ENCODE measurements around the gene SUN1.
A peak's percentile ranks its signal among the peaks of the same experiment; 100 is the strongest.
"Not testable (repeated sequence)": the region's sequence is repeated elsewhere in the genome, so short reads cannot be mapped to it uniquely, and the experiment has no call there.

SUN1 gene

DNA sequence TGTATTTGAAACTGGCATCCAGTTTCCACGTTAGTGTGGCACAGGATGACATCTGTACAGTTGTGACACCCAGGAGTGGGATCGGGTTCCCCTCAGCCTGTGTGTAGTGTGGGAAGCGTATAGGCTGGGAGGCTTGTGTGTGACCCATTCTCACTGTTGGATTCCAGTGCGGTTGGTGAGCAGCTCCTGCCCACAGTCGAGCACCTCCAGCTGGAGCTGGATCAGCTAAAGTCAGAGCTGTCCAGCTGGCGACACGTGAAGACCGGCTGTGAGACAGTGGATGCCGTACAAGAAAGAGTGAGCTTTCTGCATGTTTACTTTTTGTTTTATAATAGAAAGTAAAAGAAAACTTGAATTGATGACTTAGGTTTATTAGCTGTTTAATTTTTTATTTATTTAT is 25.4 kb downstream of the SUN1 start:
- DNase-seq (ENCODE audit: low read depth) = no peak

DNA sequence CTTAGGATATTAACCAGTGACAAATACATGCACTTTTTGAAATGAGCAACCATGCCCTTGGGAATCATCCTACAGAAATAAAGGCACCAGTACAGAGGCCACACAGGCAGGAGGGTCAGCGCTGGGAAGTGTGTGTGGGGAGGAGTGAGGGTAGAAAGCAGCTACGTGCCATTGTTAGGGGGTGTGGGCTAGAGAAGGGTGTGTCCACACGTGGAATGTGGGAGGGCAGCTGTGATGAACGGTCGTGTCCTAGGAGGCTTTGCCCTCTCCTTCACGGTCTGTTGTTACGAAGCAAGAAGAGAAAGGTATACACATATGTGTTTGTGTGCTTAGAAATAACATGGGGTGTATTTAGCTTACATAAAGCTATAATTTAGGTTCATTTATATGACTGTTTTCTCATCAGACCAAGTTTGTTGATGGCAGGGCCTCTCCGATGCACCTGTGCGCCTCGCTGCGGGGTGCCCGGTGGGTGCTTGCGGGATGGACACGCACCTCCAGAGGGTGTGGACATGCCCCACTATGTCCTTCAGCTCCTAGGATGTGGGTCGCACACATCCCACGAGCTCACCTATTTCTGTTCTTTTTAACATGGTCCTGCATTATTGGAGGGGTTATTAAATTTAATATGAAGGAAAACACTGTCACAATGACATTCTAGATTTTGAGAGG is 27.2 kb downstream of the SUN1 start:
- no peak for DNase-seq (ENCODE audit: low read depth)

DNA sequence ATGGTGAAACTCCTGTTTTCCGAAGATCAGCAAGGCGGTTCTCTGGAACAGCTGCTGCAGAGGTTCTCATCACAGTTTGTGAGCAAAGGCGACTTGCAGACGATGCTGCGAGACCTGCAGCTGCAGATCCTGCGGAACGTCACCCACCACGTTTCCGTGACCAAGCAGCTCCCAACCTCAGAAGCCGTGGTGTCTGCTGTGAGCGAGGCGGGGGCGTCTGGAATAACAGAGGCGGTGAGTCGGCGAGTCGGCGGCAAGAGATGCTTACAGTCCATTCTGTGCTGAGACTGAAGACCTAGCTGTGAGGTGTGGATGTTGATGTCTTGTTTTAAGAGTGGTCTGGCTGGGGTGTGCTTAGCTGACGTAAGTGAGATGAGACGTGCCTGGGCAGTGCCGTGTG is 27.9 kb downstream of the SUN1 start:
- no peak for DNase-seq (ENCODE audit: low read depth)

DNA sequence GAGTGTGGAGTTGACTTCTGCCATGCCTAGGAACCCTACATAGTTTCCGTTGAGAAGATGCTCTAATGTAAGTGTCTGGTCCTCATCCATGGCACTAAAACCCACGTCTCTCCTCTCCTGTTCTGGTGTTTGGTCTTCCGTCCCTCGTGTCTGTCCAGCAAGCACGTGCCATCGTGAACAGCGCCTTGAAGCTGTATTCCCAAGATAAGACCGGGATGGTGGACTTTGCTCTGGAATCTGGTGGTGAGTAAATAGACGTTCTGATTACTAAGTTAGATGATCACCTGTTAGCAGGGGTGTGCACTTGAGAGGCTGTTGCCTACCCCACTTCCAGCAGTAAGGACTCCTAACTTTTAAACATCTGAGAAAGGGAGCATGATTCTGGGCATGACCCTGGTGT is 28.9 kb downstream of the SUN1 start:
- DNase-seq (ENCODE audit: low read depth) = no peak

DNA sequence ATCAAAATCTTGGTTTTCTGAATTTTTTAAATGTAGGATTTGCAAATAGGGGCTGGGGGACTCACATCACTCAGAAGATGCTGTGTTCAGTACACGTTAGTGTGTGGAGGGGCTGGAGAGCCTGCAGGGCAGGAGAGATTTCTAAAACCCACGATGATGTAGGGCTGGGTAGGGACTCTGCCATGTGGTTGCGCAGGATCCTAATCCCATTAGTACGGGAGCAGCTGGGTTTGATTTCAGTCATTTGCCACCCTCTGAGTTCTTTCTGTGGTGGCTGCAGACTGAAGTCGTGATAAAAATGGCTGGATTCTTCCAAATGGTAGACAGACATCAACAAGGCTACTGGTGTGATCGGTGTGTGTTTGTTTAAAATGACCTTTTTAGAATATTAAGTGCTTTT is 29.9 kb downstream of the SUN1 start:
- no peak for DNase-seq (ENCODE audit: low read depth)

DNA sequence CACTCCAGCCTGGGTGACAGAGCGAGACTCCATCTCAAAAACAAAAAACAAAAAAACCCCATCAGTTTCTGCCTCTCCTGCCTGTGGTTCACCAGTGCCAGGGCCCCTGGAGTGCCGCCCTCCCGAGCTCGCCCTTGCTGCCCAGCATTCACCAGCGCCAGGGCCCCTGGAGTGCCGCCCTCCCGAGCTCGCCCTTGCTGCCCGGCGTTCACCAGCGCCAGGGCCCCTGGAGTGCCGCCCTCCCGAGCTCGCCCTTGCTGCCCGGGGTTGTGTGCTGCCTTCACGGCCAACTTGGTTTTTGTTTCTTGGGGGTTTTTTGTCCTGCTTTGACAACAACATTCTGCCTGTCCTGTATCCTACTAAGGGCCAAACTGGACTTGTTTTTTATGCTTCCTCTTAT is 30.8 kb downstream of the SUN1 start:
- DNase-seq (ENCODE audit: low read depth) = no peak

DNA sequence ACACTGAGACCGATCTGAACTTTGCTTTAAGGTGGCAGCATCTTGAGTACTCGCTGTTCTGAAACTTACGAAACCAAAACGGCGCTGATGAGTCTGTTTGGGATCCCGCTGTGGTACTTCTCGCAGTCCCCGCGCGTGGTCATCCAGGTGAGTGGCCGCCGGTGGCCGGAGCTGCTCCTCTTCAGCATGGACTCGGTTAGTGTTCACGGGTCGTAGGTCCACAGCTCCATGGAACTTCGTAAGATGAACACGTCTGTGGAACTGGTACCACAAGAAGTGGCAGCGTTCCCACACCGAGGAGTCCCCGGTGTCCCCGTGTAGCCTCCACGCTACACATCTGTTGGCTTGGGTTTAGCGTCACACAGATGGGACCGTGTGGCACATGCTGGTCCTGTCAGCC is 33.6 kb downstream of the SUN1 start:
- no peak for DNase-seq (ENCODE audit: low read depth)

DNA sequence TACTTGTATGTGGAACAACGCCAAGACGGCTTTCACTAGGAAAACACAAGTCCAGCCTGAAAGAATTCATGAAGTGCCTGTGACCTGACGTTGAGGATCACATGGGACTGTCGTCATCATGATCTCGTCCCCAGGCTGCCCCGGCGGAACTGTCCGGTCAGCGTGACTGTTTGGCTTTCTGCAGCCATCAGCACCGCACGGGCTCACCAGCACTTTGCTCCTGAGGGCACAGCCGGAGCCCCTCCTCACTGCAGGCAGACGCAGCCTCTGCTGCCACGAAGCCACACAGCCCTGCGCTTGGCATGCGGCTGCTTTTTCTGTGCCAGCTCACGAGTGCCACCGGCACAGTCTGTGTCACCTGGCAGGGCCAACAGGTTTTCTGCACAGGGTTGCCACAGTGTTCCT is 34.7 kb downstream of the SUN1 start:
- DNase-seq (ENCODE audit: low read depth) = no peak

DNA sequence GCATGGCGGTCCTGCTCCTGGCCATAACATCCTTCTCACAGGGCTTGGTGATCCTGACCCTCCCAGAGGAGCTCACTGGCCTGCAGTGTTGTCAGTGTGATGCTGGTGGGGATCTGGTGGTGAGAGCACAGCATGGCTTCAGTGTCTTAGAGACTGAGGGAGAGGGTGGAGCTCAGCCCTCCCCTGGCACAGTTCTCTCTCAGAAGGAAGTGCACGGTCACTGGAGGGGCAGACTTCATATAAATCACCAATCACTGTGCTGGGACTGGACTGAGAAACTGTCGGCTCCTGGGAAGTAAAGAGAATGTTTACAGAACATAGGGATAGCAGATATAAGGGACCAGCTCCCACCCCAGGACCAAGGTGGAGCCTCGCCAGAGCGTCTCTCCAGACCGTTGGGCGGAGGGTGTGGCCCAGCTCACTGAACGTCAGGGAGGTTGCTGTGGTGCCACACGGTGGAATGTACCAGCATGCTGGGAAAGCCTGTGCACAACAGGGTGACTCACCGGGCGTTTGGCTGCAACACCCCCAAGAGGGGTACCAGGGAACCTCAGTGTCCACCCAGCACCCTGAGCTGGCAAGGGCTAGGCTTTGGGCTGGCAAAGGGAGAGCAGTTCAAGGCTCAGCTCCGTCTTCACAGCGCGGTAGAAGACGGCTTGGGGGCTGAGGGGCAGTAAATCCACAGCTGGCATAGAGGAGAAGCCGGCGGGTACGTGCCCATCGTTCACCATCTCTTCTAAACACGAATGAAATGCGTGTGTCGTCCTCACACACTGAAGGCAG is 35.3 kb downstream of the SUN1 start:
- no peak for DNase-seq (ENCODE audit: low read depth)

DNA sequence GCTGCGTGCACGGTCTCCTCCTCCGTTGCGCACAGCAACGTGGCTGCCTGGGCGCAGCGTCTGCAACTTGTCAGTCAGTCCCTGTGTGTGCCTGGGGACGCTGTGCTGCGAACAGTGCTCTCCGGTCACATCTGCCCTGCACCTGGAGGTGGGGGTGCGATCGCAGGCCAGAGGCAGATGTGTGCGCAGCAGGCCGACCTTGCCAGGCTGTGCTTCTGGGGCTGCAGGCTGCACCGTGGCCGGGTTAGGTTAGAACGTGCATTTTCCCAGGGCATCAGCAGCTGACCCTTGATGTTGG is 35.9 kb downstream of the SUN1 start:
- DNase-seq (ENCODE audit: low read depth) = no peak

DNA sequence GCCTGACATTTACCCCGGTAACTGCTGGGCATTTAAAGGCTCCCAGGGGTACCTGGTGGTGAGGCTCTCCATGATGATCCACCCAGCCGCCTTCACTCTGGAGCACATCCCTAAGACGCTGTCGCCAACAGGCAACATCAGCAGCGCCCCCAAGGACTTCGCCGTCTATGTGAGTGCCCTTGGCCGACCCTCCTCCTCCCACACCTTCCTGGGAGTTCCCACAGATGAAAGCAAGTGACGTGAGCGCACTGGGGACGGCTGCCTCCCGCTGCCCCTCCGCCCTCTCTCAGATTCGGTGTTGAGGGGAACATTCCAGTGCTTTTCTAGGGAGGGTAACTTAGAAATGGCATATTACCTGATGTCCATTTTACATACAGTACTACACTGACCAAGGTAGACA is 37.1 kb downstream of the SUN1 start:
- no peak for DNase-seq (ENCODE audit: low read depth)

DNA sequence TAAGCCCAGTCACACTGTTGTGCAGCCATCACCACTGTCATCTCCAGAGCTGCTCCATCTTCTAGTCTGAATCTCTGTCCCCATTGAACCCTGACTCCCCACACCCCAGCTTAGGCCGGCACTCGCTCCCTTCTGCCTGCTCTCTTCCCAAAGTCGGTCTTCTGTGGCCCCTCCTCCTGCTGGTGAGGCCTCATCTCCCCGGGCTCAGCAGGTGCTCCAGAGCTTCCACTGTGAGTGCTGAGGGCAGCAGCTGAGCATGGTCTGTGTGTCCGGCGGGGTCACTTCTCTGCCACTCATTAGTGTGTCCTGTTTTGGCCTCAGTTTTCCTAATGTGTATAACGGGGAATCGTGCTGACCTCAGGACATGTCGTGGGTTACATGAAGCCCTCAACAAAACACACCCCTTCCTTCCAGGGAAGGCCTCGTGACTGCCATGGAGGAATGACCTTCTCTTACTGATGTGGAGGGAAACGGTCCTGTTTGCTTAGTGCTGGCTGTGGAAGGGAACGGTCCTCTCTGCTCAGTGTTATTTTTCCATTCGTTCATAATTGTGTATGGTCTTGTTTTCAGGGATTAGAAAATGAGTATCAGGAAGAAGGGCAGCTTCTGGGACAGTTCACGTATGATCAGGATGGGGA is 39.7 kb downstream of the SUN1 start:
- no peak for DNase-seq (ENCODE audit: low read depth)

DNA sequence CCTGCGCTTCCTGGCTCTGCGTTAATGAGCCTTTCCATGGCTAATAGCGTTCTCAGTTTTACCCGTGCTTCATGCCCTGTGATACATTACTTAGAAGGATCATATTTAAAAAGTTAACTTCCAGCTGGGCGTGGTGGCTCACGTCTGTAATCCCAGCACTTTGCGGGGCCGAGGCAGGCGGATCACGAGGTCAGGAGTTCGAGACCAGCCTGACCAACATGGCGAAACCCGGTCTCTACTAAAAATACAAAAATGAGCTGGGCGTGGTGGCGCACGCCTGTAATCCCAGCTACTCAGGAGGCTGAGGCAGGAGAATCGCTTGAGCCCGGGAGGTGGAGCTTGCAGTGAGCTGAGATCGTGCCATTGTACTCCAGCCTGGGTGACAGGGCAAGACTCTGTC is 40.4 kb downstream of the SUN1 start:
- not testable (repeated sequence) for DNase-seq (ENCODE audit: low read depth)

DNA sequence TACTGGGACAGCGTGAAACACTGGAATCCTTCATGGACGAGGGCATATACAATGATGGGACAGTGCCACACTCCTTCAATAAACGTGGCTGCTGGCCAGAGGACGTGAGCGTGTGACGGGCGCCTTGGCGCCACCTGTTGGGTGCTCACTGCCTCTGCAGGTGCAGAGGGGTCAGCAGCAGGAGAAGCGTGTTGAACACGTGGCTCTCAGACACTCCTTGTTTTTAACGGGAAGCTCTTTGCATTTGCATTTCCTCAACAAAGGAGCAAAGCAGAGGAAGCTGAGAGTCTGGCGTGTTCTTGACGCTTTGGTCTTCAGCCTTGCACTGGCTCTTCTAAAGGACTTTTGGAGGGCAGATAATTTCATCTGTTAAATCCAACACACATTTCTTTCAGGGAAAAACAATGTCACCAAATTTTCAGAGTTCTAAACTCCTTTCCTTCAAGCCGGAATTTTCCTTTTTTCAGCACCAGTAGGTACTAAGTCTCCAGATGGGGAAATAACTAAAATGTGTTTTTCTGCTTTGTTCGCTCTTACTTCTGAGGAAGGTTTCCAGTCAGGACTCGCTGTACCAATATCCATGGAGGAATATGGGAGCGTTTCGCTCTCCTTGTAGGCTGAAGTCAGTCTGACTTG is 41.2 kb downstream of the SUN1 start:
- peak; percentile 71 for DNase-seq (ENCODE audit: low read depth)

DNA sequence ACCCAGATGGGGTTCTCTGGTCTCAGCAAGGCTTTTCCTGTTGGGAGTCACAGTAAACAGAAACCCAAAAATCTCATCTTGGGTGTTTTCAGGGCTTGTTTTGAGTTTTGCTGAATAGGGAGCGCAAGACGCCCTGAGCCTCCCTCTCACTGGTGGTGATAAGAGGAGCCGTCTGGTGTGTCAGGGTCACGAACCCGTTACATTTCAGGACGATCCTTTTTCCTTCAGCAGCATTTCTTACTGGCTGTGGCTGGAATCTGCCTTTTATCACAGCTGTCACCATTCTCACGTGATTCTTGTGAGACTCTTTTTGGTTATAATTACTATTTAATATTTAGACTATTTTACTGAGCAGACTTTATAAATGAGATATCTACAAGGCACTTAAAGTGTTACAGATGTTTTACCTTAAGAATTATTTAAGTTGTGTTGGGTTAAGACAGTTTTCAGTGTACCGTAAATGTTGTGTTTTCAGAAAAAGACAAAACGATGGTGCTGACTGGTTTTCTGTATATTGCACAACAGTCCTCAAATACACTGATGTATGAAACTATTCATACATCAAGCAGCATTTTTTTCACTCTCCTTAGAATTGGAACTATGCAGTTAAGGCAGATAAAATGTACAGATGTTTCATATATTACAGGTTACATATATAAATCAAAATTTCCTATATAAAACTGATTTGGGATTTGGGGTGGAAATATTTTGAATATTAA is 41.9 kb downstream of the SUN1 start:
- no peak for DNase-seq (ENCODE audit: low read depth)

DNA sequence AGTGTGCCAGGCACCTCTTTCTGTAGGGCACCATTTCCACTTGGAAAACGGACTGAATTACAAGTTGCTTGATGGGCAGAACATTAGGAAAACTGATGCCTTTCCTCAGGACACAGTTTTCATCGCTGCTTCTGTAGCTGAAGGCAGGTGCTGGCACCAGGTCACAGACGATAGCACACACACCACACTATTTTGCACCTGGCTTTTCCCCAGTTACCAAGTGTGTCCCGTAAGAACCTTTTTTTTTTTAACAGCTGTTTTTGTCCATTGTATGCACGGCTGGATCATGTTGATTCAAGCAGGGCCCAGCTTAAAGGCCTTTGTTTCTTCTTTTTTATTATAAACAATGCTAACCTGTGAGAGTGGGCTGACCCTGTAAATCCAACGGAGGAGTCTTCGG is 42.8 kb downstream of the SUN1 start:
- DNase-seq (ENCODE audit: low read depth) = no peak

DNA sequence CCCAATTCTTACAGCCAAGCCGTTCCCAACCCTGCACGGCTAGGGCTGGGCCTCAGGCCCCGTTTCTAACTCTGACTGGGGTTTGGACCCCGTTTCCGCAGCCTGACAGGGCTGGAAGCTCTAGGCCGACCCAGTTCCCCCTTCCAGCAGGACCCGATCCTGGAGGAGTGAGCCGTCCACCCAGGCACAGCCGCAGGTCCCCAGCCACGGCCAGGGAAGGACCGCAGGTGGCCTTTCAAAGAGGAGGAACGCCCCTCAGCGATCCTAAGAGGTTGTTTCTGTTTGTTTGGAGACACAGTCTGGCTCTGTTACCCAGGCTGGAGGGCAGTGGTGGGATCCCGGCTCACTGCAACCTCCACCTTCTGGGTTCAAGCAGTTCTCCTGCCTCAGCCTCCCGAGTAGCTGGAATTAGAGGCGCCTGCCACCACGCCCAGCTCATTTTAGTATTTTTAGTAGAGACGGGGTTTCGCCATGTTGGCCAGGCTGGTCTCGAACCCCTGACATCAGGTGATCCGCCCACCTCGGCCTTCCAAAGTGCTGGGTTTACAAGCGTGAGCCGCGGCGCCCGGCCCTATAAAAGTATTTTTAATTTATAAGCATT is 43.3 kb downstream of the SUN1 start:
- DNase-seq (ENCODE audit: low read depth) = no peak

DNA sequence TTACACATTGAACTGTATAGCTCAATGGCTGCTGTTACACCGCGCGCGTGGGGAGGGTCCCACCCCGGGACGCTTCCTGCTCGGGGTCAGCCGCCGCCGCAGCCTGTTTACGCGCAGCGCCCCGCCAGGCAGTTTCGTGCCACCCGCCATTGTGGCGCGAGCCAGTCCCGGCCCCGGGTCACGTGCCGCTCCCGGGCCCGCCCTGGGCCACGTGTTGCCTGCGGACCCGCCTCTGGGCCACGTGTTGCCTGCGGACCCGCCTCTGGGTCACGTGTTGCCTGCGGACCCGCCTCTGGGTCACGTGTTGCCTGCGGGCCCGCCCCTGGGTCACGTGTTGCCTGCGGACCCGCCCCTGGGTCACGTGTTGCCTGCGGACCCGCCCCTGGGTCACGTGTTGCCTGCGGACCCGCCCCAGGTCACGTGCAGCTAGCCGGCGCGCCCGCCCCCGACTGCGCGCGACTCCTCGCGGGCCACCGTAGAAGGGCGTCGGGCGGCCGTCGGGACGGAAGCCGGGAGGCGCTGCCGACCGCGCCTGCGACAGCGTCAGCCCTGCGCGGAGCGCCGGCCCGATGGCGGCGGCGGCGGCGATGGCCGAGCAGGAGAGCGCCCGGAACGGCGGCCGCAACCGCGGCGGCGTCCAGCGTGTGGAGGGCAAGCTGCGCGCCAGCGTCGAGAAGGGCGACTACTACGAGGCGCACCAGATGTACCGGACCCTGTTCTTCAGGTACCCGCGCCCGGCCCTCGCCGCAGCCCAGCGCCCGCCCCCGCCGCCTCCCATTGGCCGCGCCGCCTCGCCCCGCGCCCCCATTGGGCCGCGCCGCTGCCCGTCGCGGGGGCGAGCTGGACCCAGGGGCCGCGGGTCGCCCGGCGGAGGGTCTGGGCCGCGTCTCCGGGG is 44.0 kb downstream of the SUN1 start, which contains the start of gene GET4:
GET4 (plus strand) TSS at position 478 of the 895 bp plus-strand sequence; CDS start at position 570, 92 bp downstream.
- peak; percentile 87 for DNase-seq (ENCODE audit: low read depth)

DNA sequence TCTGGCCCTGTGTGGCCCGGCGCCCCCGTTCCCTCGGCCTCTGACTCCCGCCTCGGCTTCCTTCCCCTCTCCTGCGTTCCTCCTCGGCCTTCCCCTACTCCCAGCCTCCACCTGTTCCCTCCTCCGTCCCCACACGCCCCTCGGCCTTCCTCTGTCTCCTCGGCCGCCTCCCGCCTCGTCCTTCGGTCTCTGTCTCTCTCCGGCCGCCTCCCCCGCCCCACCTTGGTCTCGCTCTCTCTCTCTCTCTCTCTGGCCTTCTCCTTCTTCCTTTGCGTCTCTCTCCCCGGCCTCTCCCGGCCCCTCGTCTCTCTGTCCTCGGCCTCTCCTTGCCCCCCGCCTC is 44.7 kb downstream of the SUN1 start:
- DNase-seq (ENCODE audit: low read depth) = peak; percentile 44

DNA sequence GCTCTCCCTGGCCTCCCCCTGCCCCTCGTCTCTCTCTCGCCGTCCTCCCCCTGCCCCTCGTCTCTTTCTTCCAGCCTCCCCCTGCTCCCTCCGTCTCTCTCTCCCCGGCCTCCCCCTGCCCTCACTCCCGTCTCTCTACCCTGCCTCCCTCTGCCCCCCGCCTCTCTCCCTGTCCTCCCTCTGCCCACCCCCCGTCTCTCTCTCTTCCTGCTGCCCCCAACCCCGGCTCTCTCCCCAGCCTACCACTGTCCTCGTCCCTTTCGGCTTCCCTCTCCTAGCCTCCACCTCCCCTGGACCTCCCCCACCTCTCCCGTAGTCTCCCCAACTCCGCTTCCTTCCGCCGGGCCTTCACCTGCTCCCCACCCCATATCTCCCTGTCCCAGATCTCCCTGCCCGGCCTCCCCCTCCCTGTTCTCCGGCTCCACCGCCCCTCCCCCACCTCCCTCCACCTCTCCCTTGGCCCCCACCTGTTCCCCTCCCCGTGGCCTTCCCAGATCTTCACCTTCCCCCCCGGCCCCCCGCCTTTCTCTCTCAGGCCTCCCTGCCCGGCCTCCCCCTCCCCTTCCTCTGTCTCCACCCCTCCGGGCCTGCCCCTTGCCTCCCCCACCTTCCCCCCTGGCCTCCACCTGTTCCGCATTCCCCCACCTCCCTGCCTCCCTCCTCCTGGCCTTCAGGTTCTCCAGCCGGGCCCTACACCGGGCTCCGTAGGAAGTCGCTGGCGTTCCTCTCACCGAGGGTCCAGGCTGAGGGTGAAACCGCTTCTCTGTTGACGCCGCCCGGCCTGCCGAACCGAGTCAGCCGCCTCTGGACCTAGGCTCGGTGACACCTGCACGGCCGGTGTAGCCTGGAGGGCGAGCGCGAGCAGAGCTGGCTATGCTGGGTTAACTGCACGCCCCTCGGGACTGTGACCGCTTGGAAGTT is 45.3 kb downstream of the SUN1 start:
- peak; percentile 66 for DNase-seq (ENCODE audit: low read depth)
